Esophagus (tissue), 2 donors: ENCODE results near the gene CYB561D1. TPM values are rescaled to one million over a fixed set of nuclear protein-coding genes. Genes with fewer than 3 reads are reported as not detected.
A peak's percentile ranks its signal among the peaks of the same experiment; 100 is the strongest.

Source experiments
- H3K27ac ChIP-seq, 2 donors: one replicate each; pipeline ENCODE4 v1.5.1; 2013; ENCODE audit warnings: low read depth in 2 of 2, mild to moderate bottlenecking in 2 of 2, inconsistent platforms in 1 of 2, low read length in 1 of 2, moderate library complexity in 1 of 2
- H3K27me3 ChIP-seq, 2 donors: one replicate each; pipeline ENCODE4 v1.6.1; 2013; ENCODE audit warnings: low read length in 2 of 2, control low read depth in 1 of 2, mild to moderate bottlenecking in 1 of 2; ENCODE audit not compliant: insufficient read depth in 2 of 2, control insufficient read depth in 1 of 2
- H3K36me3 ChIP-seq, 2 donors: one replicate each; pipeline ENCODE4 v1.6.1; 2013; ENCODE audit warnings: low read length in 1 of 2; ENCODE audit not compliant: control insufficient read depth in 2 of 2, insufficient read depth in 2 of 2
- H3K4me1 ChIP-seq, 2 donors: one replicate each; pipeline ENCODE4 v1.6.1; 2013; ENCODE audit warnings: low read length in 1 of 2; ENCODE audit not compliant: control insufficient read depth in 2 of 2, insufficient read depth in 2 of 2
- H3K4me3 ChIP-seq, 2 donors: one replicate each; pipeline ENCODE4 v1.5.1; 2013; ENCODE audit warnings: low read length in 2 of 2, mild to moderate bottlenecking in 2 of 2, low read depth in 1 of 2, moderate library complexity in 1 of 2
- H3K9me3 ChIP-seq, 2 donors: one replicate each; pipeline ENCODE4 v1.6.1; 2013; ENCODE audit warnings: mild to moderate bottlenecking in 2 of 2, low read depth in 1 of 2, low read length in 1 of 2, moderate library complexity in 1 of 2; ENCODE audit not compliant: control insufficient read depth in 2 of 2, insufficient read depth in 1 of 2
- WGBS, 2 donors: extraction: QIAGEN DNeasy Blood & Tissue Kit; methylation state at CpG; one replicate each; pipeline ENCODE4 v1.1.7; 2013; 5-methylcytosine and 5-hydroxymethylcytosine counted together
- polyA plus RNA-seq, 2 donors: library from polyadenylated mRNA; stranded (reverse); fragments of 200-250 nt; gene quantifications; one replicate each; pipeline ENCODE4 v1.2.3, GENCODE V29; 2013
- donor health status: healthy with polysubstance abuse.
- donor health status: Bipolar disorder and iron deficiency.

CYB561D1 gene
- polyA plus RNA-seq, 2 donors = 3.7 to 4.8 TPM

DNA sequence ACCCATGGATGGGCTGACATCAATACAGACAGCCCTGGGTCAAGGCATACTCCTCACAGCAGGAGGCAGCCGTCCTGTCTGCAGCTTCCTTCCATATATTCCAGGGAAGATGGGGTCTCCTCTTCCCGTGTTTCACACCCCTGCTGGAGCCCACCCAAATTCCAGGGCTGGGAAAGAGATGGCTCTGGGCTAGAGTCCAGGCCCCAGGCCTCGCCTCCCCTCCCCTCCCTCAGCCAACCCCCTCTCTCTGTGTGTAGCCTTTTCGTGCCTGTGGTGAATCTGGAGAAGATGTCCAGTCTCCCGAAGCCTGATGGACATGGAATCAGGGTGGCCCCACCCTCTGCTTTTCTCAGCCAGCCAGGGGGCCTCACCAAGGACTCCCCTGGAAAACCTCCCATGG is 6.6 kb upstream of the CYB561D1 start:
- 73 to 77% methylated on average over 5 of the region's 5 CpGs for WGBS, 2 donors
- no peak overlapping the region for H3K4me3 ChIP-seq
- no peaks in the 10 kb centered on the region for H3K27me3 ChIP-seq
- no peak overlapping the region for H3K27ac ChIP-seq
- peaks cover 7 to 22% of the 10 kb centered on the region in 2 donors for H3K36me3 ChIP-seq
- H3K9me3 ChIP-seq = no peaks in the 10 kb centered on the region
- peaks cover 5 to 10% of the 10 kb centered on the region in 2 donors for H3K4me1 ChIP-seq

DNA sequence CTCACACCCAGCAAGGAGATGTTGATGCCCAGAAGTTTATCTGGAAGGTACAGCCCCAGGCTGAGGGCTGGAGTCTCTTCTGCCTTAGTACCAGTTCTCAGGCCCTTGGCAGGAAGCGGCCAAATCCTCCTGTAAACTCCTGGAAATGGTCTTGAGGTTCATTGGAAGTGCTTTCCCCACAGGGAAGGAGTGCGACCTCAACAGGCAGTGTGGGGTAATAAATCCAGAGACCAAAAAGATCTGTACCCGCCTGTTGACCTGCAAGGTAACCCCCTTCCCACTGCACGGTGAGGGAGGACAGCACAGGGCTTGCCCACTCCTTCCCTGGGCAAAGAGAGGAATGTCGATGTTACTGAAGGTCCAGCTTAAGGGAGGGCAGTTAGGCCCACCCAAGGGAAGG is 5.7 kb upstream of the CYB561D1 start:
- 75 to 76% methylated on average over 5 of the region's 5 CpGs for WGBS, 2 donors
- Histone ChIP-seq H3K4me3 (no peak overlapping the region), H3K4me1 (peaks cover 5 to 9% of the 10 kb centered on the region in 2 donors), H3K27ac (no peak overlapping the region), H3K27me3 (no peaks in the 10 kb centered on the region), H3K9me3 (no peaks in the 10 kb centered on the region), H3K36me3 (peaks cover 7 to 22% of the 10 kb centered on the region in 2 donors)

DNA sequence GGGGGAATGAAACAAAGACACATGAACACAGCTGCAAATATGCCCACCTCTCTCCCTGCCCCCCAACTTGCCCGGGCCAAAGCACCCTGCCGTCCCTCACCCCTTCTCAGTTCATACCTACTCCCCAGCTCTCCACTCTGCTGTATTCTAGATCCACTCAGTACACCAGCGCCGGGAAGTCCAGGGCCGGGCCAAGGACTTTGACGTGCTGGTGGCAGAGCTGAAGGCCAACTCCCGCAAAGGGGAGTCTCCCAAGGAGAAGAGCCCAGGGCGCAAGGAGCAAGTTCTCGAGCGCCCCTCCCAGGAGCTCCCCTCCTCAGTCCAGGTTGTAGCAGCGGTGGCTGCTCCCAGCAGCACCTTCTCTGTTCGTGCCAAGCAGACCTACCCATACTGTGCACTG is 5.2 kb upstream of the CYB561D1 start:
- no peak overlapping the region for H3K27ac ChIP-seq
- no peaks in the 10 kb centered on the region for H3K9me3 ChIP-seq
- peaks cover 7 to 22% of the 10 kb centered on the region in 2 donors for H3K36me3 ChIP-seq
- H3K4me1 ChIP-seq = peaks cover 7 to 11% of the 10 kb centered on the region in 2 donors
- WGBS, 2 donors = 88 to 91% methylated on average over 11 to 12 of the region's 12 CpGs
- no peaks in the 10 kb centered on the region for H3K27me3 ChIP-seq
- H3K4me3 ChIP-seq = no peak overlapping the region

DNA sequence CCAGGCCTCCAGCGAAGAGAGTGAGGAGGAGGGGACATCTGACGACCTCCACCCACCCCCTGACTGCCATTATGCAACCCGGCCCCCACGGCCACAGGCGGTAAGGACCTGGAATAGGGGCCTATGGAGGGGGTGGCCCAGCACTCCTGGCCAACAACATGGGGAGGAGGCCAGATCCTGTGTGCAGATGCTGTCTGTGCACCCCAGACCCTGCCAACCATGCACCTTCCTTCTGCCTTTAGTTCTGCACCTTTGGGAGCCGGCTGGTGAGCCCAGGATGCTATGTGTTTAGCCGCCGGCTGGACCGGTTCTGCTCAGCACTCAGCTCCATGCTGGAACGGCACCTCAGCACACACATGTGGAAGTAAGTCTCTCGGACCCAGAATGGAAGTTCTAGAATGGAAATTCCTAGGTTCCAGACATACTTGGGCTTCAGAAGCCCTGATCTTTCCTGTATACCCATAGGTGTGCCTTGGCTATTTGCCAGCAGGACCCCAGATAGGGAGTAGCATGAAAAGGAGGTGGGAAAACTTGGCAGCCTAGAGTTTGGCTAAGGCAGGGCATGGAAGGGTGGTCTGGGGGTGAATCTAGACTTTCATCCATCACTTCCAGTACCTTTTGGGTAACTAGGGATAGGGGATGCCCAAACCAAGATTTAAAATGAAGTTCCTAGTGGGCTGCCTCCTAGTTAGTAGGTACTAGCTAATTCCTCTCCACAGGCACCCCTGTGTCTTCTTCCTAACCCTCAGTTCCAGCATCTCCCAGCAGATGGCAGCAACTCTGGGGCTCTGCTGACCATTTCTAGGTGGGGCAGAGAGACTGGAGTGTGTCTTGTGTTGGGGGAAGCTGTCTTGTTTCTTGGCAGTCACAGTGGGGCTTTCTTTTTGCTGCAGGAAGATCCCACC is 3.6 kb upstream of the CYB561D1 start:
- Histone ChIP-seq H3K36me3 (peaks cover 7 to 22% of the 10 kb centered on the region in 2 donors), H3K4me3 (no peak overlapping the region), H3K9me3 (no peaks in the 10 kb centered on the region), H3K27me3 (no peaks in the 10 kb centered on the region), H3K27ac (no peak overlapping the region), H3K4me1 (peaks cover 2 to 8% of the 10 kb centered on the region in 2 donors)
- 82 to 83% methylated on average over 11 of the region's 11 CpGs for WGBS, 2 donors

DNA sequence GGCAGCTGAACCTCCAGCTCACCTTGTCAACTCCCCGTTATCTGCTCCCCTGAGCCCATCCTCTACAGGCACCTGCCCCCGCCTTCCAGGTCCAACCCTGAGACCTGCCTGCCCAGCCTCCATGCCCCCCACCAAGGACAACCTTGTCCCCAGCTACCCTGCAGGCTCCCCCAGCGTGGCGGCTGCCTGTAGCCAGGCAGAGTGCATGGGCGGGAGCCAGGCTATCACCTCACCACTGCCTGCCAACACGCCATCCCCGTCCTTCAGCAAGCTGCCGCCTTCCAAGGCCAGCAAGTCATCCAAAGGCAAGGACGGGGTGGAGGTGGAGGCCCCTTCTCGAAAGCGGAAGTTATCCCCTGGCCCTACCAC is 3.0 kb upstream of the CYB561D1 start:
- no peak overlapping the region for H3K4me3 ChIP-seq
- no peaks in the 10 kb centered on the region for H3K9me3 ChIP-seq
- H3K27me3 ChIP-seq = no peaks in the 10 kb centered on the region
- 85 to 92% methylated on average over 11 of the region's 11 CpGs for WGBS, 2 donors
- H3K36me3 ChIP-seq = peaks cover 9 to 25% of the 10 kb centered on the region in 2 donors
- H3K4me1 ChIP-seq = peaks cover 2 to 10% of the 10 kb centered on the region in 2 donors
- H3K27ac ChIP-seq = no peak overlapping the region

DNA sequence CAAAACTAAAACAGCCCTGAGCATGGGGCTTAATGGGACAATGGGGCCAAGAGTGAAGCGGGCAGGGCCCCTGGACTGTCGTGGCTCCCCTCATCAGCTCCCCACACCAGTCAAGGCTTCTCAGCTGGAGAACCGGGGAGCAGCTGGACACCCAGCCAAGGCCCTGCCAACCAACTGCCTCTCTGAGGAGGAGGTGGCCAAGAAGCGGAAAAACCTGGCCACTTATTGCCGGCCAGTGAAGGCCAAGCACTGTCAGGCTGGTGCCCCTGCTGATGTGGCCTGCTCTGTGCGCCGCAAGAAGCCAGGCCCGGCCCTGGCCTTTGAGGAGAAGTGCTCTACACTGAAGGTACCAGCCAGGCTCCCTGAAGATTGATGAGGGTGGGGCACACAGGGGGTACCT is 2.5 kb upstream of the CYB561D1 start:
- Histone ChIP-seq H3K9me3 (no peaks in the 10 kb centered on the region), H3K4me3 (no peak overlapping the region), H3K27ac (no peak overlapping the region), H3K4me1 (peaks cover 2 to 10% of the 10 kb centered on the region in 2 donors), H3K36me3 (peaks cover 9 to 27% of the 10 kb centered on the region in 2 donors), H3K27me3 (no peaks in the 10 kb centered on the region)
- 95 to 96% methylated on average over 8 of the region's 8 CpGs for WGBS, 2 donors

DNA sequence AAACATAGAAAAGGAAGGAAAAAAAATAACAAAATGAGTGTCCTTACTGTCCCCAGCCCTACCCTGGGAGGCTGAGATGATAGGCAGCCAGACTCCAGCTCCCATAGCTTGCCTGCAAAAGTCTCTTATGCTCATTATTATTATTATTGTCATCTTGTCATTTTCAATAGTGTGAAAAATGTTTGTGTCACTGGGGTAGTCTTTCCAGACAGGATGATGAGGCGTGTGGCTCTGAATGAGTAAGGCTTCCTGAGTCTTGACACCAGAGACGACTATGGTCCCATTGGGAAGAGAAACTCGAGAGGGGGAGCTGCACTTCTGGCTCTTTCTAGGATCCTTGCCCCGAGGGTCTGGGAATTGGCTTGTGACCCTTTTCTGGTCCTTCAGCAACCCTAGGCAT is 1.1 kb upstream of the CYB561D1 start:
- Histone ChIP-seq H3K27ac (no peak overlapping the region), H3K4me3 (no peak overlapping the region), H3K27me3 (no peaks in the 10 kb centered on the region), H3K9me3 (no peaks in the 10 kb centered on the region), H3K4me1 (peaks cover 2 to 10% of the 10 kb centered on the region in 2 donors), H3K36me3 (peaks cover 8 to 32% of the 10 kb centered on the region in 2 donors)
- WGBS, 2 donors = 79 to 83% methylated on average over 4 of the region's 4 CpGs

DNA sequence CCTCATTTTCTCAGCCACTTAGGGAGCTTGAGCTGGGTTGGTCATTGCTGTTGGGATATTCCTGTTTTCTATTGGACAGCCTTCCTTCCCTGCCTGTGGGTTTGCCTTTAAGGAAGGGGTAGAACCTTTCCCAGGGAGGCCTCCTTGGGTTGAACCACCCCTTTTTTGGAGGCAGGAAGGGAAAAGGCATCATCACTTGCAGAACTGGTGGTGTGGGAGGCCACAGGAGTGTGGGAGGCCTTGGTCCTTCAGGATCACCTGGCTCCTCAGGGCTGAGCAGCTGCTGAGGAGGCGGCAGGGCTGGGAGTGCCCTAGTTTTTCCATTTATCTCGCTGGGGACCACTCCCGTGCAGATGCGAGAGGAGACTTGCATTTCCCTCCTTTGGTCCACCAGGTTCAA is 667 bp upstream of the CYB561D1 start:
- H3K4me3 ChIP-seq = no peak overlapping the region
- no peaks in the 10 kb centered on the region for H3K9me3 ChIP-seq
- peaks cover 3 to 33% of the 10 kb centered on the region in 2 donors for H3K36me3 ChIP-seq
- peaks cover 4 to 11% of the 10 kb centered on the region in 2 donors for H3K4me1 ChIP-seq
- WGBS, 2 donors = 49 to 64% methylated on average over 4 of the region's 4 CpGs
- H3K27ac ChIP-seq = peak overlapping the region in 1 of 2 donors; percentile 2
- no peaks in the 10 kb centered on the region for H3K27me3 ChIP-seq

DNA sequence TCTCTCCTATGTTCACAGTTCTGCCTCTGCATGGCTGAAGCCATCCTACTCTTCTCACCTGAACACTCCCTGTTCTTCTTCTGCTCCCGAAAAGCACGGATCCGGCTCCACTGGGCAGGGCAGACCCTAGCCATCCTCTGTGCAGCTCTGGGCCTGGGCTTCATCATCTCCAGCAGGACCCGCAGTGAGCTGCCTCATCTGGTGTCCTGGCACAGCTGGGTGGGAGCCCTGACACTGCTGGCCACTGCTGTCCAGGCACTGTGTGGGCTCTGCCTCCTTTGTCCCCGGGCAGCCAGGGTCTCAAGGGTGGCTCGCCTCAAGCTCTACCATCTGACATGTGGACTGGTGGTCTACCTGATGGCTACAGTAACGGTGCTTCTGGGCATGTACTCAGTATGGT is 1.8 kb downstream of the CYB561D1 start:
- Histone ChIP-seq H3K27me3 (no peaks in the 10 kb centered on the region), H3K36me3 (peaks cover 2 to 25% of the 10 kb centered on the region in 2 donors), H3K4me1 (peaks cover 4 to 17% of the 10 kb centered on the region in 2 donors), H3K9me3 (no peaks in the 10 kb centered on the region), H3K4me3 (no peak overlapping the region), H3K27ac (no peak overlapping the region)
- WGBS, 2 donors = 92 to 96% methylated on average over 7 of the region's 7 CpGs
